GM21619 (cell line): ENCODE data around the gene CCNY.

ENCODE experiments used
- ATAC-seq: cut with Tn5 transposase; IDR thresholded peaks from one replicate; pipeline ENCODE4 v1.9.1; 2021; ENCODE audit not compliant: unreplicated experiment

Gene CCNY

GRCh38 chr10:35575640-35576039 is 239.3 kb downstream of the CCNY start:
- no peak for ATAC-seq

DNA sequence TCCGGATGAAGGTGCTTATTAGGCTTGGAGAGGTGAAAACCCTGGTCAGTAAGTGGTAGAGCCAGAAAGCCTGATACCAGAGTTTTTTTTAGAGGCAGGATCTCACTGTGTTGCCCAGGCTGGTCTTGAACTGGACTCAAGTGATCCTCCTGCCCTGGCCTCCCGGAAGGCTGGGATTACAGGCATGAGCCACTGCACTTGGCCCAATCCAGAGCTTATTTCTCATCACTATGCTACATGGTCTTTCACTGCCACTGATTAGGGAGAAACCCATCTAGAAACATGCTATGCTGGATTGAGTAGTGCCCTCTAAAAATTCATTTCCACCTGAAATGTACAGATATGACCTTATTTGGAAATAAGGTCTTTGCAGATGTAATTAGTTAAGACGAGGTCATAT is 240.4 kb downstream of the CCNY start:
- no peak for ATAC-seq

GRCh38 chr10:35577926-35578617 is 241.8 kb downstream of the CCNY start:
- no peak for ATAC-seq

DNA sequence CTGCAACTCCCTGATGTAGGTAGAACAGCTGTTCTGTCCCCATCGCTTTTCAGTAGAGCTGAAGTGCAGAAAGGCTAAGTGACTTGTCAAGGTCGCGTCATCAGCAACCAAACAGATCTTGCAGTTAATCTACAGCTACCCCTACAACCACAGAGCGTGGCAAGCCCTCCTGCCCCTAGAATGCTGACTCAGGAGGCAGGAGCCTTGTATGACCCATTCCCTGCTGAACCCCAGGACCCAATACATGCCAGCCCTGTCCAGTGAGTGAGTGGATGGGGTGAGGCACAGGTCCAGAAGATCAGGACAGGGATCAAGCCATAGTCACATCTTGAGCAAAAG is 242.3 kb downstream of the CCNY start:
- ATAC-seq, result no peak

GRCh38 chr10:35579116-35579515 is 242.8 kb downstream of the CCNY start:
- ATAC-seq, result no peak

GRCh38 chr10:35579726-35580422 is 243.6 kb downstream of the CCNY start:
- no peak for ATAC-seq

GRCh38 chr10:35580423-35580770 is 244.1 kb downstream of the CCNY start:
- ATAC-seq, result no peak

- ATAC-seq, result no peak
Observed at GRCh38 chr10:35581655-35582054, 245.3 kb downstream of the CCNY start.

DNA sequence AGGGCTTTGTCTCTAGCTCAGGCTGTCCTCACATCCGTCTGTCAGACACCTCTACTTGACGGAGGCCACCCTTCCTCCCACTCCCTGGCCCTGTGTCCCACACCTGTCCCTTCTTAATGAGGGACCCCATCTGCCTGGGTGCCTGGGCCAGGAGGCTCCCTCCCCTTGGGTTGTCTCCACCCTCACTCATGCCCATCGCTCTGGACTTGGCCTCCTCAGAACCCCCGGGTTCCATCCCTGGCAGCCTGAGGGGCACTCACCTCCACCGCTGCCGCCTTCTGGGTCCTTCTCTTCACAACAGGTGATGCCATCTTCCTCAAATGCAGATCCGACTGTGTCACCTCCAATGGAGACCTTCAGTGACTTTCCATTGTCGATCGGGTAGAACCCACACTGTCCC is 248.6 kb downstream of the CCNY start:
- no peak for ATAC-seq

DNA sequence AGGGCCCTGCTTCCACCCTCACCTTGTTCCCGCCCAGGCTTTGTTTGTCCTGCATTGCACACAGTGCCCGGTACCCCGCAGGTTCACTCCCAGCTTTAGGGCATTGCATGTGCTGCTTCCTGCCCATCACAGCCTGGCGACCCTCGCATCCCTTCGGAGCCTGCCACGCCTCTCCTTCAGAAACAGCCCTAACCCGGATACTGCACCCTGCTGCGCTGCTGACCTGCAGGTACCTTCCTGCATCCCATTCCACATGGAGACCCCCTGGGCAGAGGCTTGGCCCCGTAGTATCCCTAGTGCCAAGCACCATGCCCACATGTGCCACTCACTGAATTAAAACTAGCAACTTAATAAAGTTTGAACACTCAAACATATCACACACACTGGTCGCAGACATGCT is 249.0 kb downstream of the CCNY start:
- no peak for ATAC-seq

- ATAC-seq, result no peak
Observed at GRCh38 chr10:35585903-35586535, 249.7 kb downstream of the CCNY start.

DNA sequence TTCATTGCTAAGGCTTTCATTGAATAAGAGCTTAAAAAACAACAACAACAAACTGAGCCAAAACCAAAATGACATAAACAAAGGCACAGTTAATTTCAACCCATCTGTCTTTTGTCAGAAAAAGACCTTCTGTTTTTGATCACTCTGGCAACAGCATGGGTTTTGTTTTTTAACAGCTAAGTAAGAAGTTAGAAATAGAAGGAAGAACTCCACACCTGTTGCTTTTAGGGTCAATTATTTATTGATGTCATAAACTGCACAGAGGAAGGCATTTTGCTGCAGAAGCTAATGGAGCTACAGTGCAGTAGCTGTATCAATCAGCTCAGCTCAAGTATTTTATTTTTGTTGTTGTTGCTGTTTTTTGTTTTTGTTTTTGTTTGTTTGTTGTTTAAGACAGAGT is 252.5 kb downstream of the CCNY start:
- ATAC-seq, result no peak

- ATAC-seq, result no peak
Observed at GRCh38 chr10:35592441-35592840, 256.1 kb downstream of the CCNY start.

- ATAC-seq, result no peak
Observed at GRCh38 chr10:35594115-35595079, 258.1 kb downstream of the CCNY start.

DNA sequence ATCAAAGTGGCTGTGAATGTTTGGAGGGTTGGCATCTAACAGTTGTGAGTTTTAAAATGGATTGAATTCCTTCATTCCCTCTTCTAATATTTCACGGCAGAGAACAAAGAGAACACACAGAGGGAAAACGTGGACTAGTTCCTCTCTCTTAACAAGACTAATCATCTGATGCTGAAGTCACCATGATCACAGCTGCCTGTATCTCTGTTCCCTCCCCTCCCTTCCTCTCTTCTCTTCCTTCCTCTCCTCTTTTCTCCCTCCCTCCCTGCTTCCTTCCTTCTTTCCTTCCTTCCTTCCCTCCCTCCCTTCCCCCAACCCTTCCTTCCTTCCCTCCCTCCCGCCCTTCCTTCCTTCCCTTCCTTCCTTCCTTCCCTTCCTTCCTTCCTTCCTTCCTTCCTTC is 258.8 kb downstream of the CCNY start:
- no peak for ATAC-seq

DNA sequence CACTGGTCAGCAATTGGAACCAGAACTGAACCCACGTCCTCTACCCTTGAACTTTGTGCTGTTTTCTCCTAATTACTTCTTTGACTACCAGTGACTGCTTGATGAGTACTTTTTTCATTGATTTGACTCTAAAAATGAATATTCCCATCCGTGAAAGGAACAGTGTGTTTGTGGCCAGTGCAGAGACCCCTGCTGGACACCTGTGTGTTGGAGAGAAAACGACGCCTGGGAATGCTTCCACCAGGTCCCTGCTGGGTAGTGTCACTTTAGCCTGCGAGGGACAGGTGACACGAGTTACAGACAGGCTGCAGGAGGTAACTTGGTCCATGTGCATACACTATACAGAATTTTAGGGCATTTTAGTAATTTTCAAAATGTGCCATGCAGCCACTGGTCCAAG is 262.1 kb downstream of the CCNY start:
- no peak for ATAC-seq

DNA sequence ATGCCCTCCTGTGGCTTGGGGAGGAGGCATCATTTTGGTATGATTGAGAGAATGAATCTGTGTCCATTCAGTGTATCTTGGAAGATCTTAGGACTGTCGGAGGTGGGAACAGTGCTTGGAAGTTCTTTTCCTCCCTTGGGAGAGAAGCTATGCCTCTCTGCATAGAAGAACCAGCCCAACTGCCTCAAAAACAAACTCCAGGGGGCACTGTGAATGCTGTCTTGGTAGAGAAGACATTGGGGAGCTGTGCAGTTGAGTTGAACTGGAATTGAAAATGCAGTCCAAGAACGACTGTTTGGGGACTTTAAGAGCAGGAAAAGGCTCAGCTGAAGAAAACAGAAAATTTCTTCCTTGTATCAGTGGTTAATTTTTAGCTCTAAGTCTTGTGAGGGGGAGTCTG is 263.9 kb downstream of the CCNY start:
- no peak for ATAC-seq

- ATAC-seq, result no peak
Observed at GRCh38 chr10:35605191-35605590, 268.9 kb downstream of the CCNY start, which contains the start of gene GJD4. Gene GJD4, plus strand, starts transcription at chr10:35605341. Its CDS starts 227 bp downstream, at chr10:35605568.

GRCh38 chr10:35606430-35606829 is 270.1 kb downstream of the CCNY start:
- ATAC-seq, result no peak

DNA sequence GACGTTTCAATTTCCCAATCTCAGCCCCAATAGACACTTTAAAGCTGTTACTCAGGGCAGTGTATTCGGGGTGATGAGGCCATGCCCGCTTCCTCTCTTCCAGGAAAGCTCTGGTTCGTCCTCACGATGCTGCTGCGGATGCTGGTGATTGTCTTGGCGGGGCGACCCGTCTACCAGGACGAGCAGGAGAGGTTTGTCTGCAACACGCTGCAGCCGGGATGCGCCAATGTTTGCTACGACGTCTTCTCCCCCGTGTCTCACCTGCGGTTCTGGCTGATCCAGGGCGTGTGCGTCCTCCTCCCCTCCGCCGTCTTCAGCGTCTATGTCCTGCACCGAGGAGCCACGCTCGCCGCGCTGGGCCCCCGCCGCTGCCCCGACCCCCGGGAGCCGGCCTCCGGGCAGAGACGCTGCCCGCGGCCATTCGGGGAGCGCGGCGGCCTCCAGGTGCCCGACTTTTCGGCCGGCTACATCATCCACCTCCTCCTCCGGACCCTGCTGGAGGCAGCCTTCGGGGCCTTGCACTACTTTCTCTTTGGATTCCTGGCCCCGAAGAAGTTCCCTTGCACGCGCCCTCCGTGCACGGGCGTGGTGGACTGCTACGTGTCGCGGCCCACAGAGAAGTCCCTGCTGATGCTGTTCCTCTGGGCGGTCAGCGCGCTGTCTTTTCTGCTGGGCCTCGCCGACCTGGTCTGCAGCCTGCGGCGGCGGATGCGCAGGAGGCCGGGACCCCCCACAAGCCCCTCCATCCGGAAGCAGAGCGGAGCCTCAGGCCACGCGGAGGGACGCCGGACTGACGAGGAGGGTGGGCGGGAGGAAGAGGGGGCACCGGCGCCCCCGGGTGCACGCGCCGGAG is 271.4 kb downstream of the CCNY start:
- ATAC-seq, result no peak

GRCh38 chr10:35608328-35608672 is 272.0 kb downstream of the CCNY start:
- ATAC-seq, result no peak
